22Rv1 (cell line): ENCODE measurements around the gene PTPRD.

Source experiments
- H3K27ac ChIP-seq: fragments of 450-650 bp; 2 replicates; pipeline ENCODE4 v1.5.1; 2017
- ZFX ChIP-seq: fragments of 450-650 bp; IDR thresholded peaks from 2 replicates; pipeline ENCODE4 v1.6.1; 2017; ENCODE audit warnings: antibody characterized with exemption, borderline replicate concordance
- TF ChIP-seq, protein P1 (sequence below): fragments of 450-650 bp; IDR thresholded peaks from 2 replicates; pipeline ENCODE4 v1.5.1; 2017; ENCODE audit warnings: mild to moderate bottlenecking

The PTPRD gene

DNA sequence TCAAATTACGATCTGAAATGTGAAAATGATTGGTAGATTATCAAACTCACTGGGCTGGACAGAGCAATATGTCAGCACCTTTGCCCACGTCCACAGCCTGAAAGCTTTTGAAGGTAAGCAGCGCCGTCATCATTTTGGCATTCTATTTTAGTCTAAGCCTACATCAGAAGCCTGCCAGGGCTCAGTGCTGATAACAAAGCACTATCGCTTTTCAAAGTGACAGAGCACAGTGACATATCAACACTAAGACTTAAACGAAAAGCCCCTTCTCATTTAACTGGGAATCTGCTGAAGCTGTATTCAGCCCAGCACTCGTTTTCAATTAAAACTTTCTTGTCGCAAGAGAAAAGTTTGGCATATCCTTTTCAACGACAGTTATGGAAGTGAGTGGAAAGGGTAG lies 1076.3 kb downstream of the PTPRD start:
- no peak for TF ChIP-seq ZFX
- TF ChIP-seq, protein P1, sequence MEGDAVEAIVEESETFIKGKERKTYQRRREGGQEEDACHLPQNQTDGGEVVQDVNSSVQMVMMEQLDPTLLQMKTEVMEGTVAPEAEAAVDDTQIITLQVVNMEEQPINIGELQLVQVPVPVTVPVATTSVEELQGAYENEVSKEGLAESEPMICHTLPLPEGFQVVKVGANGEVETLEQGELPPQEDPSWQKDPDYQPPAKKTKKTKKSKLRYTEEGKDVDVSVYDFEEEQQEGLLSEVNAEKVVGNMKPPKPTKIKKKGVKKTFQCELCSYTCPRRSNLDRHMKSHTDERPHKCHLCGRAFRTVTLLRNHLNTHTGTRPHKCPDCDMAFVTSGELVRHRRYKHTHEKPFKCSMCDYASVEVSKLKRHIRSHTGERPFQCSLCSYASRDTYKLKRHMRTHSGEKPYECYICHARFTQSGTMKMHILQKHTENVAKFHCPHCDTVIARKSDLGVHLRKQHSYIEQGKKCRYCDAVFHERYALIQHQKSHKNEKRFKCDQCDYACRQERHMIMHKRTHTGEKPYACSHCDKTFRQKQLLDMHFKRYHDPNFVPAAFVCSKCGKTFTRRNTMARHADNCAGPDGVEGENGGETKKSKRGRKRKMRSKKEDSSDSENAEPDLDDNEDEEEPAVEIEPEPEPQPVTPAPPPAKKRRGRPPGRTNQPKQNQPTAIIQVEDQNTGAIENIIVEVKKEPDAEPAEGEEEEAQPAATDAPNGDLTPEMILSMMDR, result no peak
- no peak overlapping the region for H3K27ac ChIP-seq

- no peak overlapping the region for H3K27ac ChIP-seq
- no peak for TF ChIP-seq ZFX
- TF ChIP-seq, protein P1, result no peak
Measured at GRCh38 chr9:9523476-9524139, 1089.2 kb downstream of the PTPRD start.

GRCh38 chr9:9522406-9522805 lies 1090.4 kb downstream of the PTPRD start:
- TF ChIP-seq, protein P1, result no peak
- no peak for TF ChIP-seq ZFX
- H3K27ac ChIP-seq, result no peak overlapping the region

DNA sequence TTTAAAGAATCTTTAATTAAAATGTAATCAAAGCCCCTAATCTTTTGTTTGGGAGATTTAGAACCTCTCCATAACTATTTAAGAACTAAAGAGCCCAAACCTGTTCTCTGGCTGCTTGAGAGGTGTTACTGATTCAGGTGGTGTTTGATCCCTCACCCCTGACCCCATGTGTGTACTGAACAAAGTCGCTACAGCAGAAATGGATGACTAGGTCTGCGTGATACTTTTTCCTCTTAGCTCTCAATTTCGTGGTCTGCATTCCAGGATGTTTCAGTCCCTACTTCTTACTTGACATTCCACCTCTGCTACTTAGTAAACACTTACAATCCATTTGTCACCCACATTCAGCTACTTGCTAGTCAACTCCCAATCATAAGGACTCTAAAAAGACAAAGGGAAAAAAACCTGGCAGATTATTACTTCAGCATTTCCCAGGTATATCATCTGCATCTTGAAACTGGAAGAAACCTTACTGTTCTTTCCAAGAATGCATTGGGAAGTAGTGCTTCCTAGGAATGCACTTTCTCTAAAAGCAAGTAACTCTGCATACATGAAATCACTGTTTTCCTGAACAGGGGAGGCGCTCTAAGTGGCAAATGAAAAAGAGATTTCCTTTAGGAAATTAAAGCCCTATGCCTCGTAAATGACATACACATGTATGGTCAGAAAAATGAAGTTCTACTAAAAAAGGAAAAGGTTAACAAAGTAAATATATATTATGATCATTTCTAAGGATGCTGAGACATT lies 1091.6 kb downstream of the PTPRD start:
- H3K27ac ChIP-seq, result no peak overlapping the region
- TF ChIP-seq, protein P1, result no peak
- TF ChIP-seq ZFX, result no peak

- TF ChIP-seq, protein P1, result no peak
- no peak for TF ChIP-seq ZFX
- H3K27ac ChIP-seq, result no peak overlapping the region
Measured at GRCh38 chr9:9504869-9505268, 1107.9 kb downstream of the PTPRD start.

DNA sequence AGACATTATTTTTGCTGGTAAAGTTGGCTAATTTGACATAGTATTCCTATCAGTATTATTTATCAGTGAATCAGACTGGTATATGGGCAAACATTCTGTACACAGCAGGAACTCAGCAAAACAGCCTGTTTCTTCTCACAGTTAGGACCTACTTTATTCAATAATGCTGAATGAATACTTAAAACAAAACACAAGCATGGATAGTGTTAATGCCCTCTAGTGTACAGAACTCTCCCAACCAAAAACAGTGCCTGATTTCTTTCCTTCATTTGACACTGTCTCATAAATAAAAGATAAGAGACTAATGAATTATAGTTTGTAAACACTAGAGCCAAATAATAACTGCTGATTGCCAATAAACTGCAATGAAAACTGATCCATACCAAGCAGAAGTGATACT lies 1113.3 kb downstream of the PTPRD start:
- no peak overlapping the region for H3K27ac ChIP-seq
- TF ChIP-seq, protein P1, result peak; percentile 28; the same call in 1 of the 2 replicates
- TF ChIP-seq ZFX, result no peak

DNA sequence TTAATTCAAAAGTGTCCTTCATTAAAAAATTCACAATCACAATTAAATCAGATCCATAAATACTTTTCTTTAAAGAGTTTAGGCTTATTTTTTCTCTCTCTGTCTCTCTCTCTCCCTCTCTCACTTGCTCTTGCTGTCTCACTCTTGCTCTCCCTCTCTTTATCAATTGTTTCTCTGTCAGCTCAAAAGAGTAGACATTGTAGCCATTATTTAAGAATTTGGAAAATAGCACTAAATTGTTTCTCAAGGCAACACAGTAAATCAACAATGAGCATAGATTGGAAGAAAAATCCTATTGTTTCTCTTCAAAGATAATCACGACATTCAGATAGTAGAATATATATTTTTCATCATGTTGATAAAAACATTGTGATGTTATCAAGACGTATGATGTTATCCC lies 1114.0 kb downstream of the PTPRD start:
- no peak overlapping the region for H3K27ac ChIP-seq
- no peak for TF ChIP-seq ZFX
- TF ChIP-seq, protein P1, result no peak
